Sigmoid colon (tissue), 3 donors: Measurements from ENCODE around the gene PPP2CA.
"Not testable (repeated sequence)": the region's sequence is repeated elsewhere in the genome, so short reads cannot be mapped to it uniquely, and the experiment has no call there.

Source experiments
- POLR2A ChIP-seq, 2 donors: fragments of 450-650 bp; IDR thresholded peaks; one replicate each; pipeline ENCODE4 v1.6.1; 2016; ENCODE audit warnings: antibody characterized with exemption in 2 of 2, mild to moderate bottlenecking in 2 of 2, moderate library complexity in 2 of 2
- TF ChIP-seq, protein P1 (sequence below), 4 experiments: fragments of 450-650 bp in 3 of 4; fragments of 200-600 bp in 1 of 4; IDR thresholded peaks; one replicate each; pipeline ENCODE4 v1.5.1; 2016 to 2019; ENCODE audit warnings: antibody characterized with exemption in 4 of 4, mild to moderate bottlenecking in 3 of 4, moderate library complexity in 2 of 4

DNA sequence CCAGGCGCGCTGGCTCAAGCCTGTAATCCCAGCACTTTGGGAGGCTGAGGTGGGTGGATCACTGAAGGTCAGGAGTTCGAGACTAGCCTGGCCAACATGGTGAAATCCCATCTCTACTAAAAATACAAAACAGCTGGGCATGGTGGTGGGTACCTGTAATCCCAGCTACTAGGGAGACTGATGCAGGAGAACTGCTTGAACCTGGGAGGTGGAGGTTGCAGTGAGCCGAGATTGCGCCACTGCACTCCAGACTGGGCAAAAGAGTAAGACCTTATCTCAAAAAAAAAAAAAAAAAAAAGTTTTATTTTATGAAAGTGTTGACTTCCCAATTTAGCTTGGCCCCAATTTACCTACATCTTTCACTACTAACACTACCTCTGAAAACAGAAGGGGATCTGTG is 4.2 kb downstream of the PPP2CA start:
- TF ChIP-seq, protein P1, sequence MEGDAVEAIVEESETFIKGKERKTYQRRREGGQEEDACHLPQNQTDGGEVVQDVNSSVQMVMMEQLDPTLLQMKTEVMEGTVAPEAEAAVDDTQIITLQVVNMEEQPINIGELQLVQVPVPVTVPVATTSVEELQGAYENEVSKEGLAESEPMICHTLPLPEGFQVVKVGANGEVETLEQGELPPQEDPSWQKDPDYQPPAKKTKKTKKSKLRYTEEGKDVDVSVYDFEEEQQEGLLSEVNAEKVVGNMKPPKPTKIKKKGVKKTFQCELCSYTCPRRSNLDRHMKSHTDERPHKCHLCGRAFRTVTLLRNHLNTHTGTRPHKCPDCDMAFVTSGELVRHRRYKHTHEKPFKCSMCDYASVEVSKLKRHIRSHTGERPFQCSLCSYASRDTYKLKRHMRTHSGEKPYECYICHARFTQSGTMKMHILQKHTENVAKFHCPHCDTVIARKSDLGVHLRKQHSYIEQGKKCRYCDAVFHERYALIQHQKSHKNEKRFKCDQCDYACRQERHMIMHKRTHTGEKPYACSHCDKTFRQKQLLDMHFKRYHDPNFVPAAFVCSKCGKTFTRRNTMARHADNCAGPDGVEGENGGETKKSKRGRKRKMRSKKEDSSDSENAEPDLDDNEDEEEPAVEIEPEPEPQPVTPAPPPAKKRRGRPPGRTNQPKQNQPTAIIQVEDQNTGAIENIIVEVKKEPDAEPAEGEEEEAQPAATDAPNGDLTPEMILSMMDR (IDR thresholded peaks at IDR 0.05), result not testable (repeated sequence)
- TF ChIP-seq POLR2A (IDR thresholded peaks at IDR 0.05), result not testable (repeated sequence)
